Loucy (cell line): ENCODE data around the gene SMG7.

ENCODE experiments used
- H2AFZ ChIP-seq: fragments of 200-600 bp; sonication (generic); 2 replicates; pipeline ENCODE4 v1.6.0; 2016; ENCODE audit warnings: antibody characterized with exemption, mild to moderate bottlenecking, low read length, moderate library complexity
- H3F3A ChIP-seq: fragments of 200-600 bp; 2 replicates; pipeline ENCODE4 v1.6.0; 2016; ENCODE audit warnings: antibody characterized with exemption, low read depth, mild to moderate bottlenecking
- H3K27me3 ChIP-seq: fragments of 200-600 bp; sonication (generic); 2 replicates; pipeline ENCODE4 v1.6.1; 2014; ENCODE audit warnings: low read length, mild to moderate bottlenecking; ENCODE audit not compliant: insufficient read depth, poor library complexity, severe bottlenecking
- H3K36me3 ChIP-seq: fragments of 200-600 bp; sonication (generic); 2 replicates; pipeline ENCODE4 v1.6.1; 2016; ENCODE audit warnings: low read length; ENCODE audit not compliant: insufficient read depth
- H3K4me1 ChIP-seq: fragments of 200-600 bp; sonication (generic); 2 replicates; pipeline ENCODE4 v1.5.1; 2014; ENCODE audit warnings: low read length, mild to moderate bottlenecking; ENCODE audit not compliant: insufficient read depth, poor library complexity, severe bottlenecking
- H3K4me2 ChIP-seq: fragments of 200-600 bp; sonication (generic); 2 replicates; pipeline ENCODE4 v1.6.0; 2014; ENCODE audit warnings: antibody characterized with exemption, low read length, low read depth, mild to moderate bottlenecking; ENCODE audit not compliant: poor library complexity, severe bottlenecking
- H3K4me3 ChIP-seq: fragments of 200-600 bp; sonication (generic); 2 replicates; pipeline ENCODE4 v1.5.1; 2014; ENCODE audit warnings: low read length, mild to moderate bottlenecking, mixed read lengths; ENCODE audit not compliant: poor library complexity, severe bottlenecking
- H3K79me2 ChIP-seq: fragments of 200-600 bp; sonication (generic); 2 replicates; pipeline ENCODE4 v1.6.1; 2014; ENCODE audit warnings: low read length; ENCODE audit not compliant: insufficient read depth
- H3K9ac ChIP-seq: fragments of 200-600 bp; sonication (generic); 2 replicates; pipeline ENCODE4 v1.6.0; 2014; ENCODE audit warnings: mild to moderate bottlenecking, low read depth, low read length, moderate library complexity; ENCODE audit not compliant: poor library complexity, severe bottlenecking
- H3K9me2 ChIP-seq: fragments of 200-600 bp; sonication (generic); replicated peaks from 2 replicates; pipeline ENCODE4 v1.6.1; 2016; ENCODE audit warnings: low read depth, low read length, mixed read lengths
- H3K9me3 ChIP-seq: fragments of 200-600 bp; sonication (generic); 2 replicates; pipeline ENCODE4 v1.6.1; 2014; ENCODE audit warnings: mild to moderate bottlenecking, antibody characterized with exemption, low read length, low read depth; ENCODE audit not compliant: insufficient read depth
- H4K20me1 ChIP-seq: fragments of 200-600 bp; sonication (generic); 2 replicates; pipeline ENCODE4 v1.6.0; 2014; ENCODE audit warnings: antibody characterized with exemption, low read length, mild to moderate bottlenecking; ENCODE audit not compliant: insufficient read depth, poor library complexity, severe bottlenecking
- CTCF ChIP-seq: fragments of 200-600 bp; sonication (generic); conservative IDR thresholded peaks from 2 replicates; pipeline ENCODE4 v1.5.1; 2014; ENCODE audit warnings: mild to moderate bottlenecking, antibody characterized with exemption, low read length
- EZH2phosphoT487 ChIP-seq: fragments of 200-600 bp; IDR thresholded peaks from 2 replicates; pipeline ENCODE4 v1.6.1; 2018; ENCODE audit warnings: antibody characterized with exemption, mild to moderate bottlenecking, moderate library complexity, borderline replicate concordance

Gene SMG7

GRCh38 chr1:183586455-183586854 lies 114.2 kb downstream of the SMG7 start:
- H3K9ac ChIP-seq: no peak overlapping the region
- no peaks in the 10 kb centered on the region for H3K27me3 ChIP-seq
- H3K9me3 ChIP-seq: no peaks in the 10 kb centered on the region
- no peaks in the 10 kb centered on the region for H3F3A ChIP-seq
- peaks cover 10% of the 10 kb centered on the region for H3K4me1 ChIP-seq
- H3K4me2 ChIP-seq: no peak overlapping the region
- H2AFZ ChIP-seq: no peak overlapping the region
- H3K79me2 ChIP-seq: no peaks in the 10 kb centered on the region
- H4K20me1 ChIP-seq: no peaks in the 10 kb centered on the region
- no peaks in the 10 kb centered on the region for H3K36me3 ChIP-seq
- no peaks in the 10 kb centered on the region for H3K9me2 ChIP-seq
- no peak overlapping the region for H3K4me3 ChIP-seq
- TF ChIP-seq CTCF: no peak
- no peak for TF ChIP-seq EZH2phosphoT487

GRCh38 chr1:183586926-183587325 lies 114.6 kb downstream of the SMG7 start:
- no peak overlapping the region for H3K4me2 ChIP-seq
- no peak overlapping the region for H2AFZ ChIP-seq
- no peaks in the 10 kb centered on the region for H3K9me3 ChIP-seq
- no peaks in the 10 kb centered on the region for H3F3A ChIP-seq
- no peak for TF ChIP-seq CTCF
- no peak for TF ChIP-seq EZH2phosphoT487
- peaks cover 10% of the 10 kb centered on the region for H3K4me1 ChIP-seq
- no peaks in the 10 kb centered on the region for H3K79me2 ChIP-seq
- no peak overlapping the region for H3K9ac ChIP-seq
- no peaks in the 10 kb centered on the region for H3K36me3 ChIP-seq
- no peaks in the 10 kb centered on the region for H3K27me3 ChIP-seq
- no peaks in the 10 kb centered on the region for H3K9me2 ChIP-seq
- no peaks in the 10 kb centered on the region for H4K20me1 ChIP-seq
- H3K4me3 ChIP-seq: no peak overlapping the region

DNA sequence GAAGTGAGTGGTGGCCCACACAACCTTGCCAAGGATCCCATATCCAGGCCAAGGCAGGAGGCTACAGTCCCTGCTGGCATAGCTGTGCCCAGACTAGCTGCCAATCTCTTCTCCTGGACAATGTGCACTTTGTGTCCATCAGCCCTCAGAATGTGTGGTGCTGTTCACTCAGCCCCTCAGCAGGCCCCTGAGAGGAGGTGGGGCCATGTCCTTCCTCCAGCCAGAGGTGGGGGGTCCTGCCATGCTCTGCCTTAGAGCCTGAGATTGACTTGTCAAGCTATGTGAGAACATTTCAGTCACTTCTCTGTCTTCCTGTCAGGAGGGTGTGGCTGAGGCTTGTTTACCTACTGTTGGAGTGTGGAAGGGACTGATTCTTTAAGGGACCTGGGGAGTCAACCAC lies 116.5 kb downstream of the SMG7 start:
- Histone ChIP-seq H3K9me3 (no peaks in the 10 kb centered on the region), H2AFZ (peak overlapping the region; percentile 58), H3K27me3 (no peaks in the 10 kb centered on the region), H3K4me2 (no peak overlapping the region), H3K4me3 (no peak overlapping the region), H3K4me1 (peaks cover 10% of the 10 kb centered on the region), H3K9me2 (no peaks in the 10 kb centered on the region), H4K20me1 (no peaks in the 10 kb centered on the region), H3F3A (no peaks in the 10 kb centered on the region), H3K79me2 (no peaks in the 10 kb centered on the region), H3K36me3 (no peaks in the 10 kb centered on the region), H3K9ac (no peak overlapping the region)
- TF ChIP-seq EZH2phosphoT487 (no peak), CTCF (no peak)
